Endothelial cell of umbilical vein (primary cell): Measurements from ENCODE around the gene MAST4. TPM values are rescaled to one million over a fixed set of nuclear protein-coding genes. Genes with fewer than 3 reads are reported as not detected.

Experiments
- BruUV-seq: library from RNA; stranded (reverse); fragments of 400-500 nt; replicated peaks from 2 replicates; lab custom pipeline; 2021; lab: Mats Ljungman, UMichigan
- CTCF ChIA-PET: fragments of 300-600, 350-600 bp; sonication (Branson Sonifier 250); formaldehyde crosslinking; loops from one replicate; lab custom pipeline; 2021; ENCODE audit warnings: antibody characterized with exemption, inconsistent platforms; lab: Charles Lee
- POLR2A ChIA-PET: fragments of 300-600, 350-600 bp; sonication (Branson Sonifier 250); formaldehyde crosslinking; loops from one replicate; lab custom pipeline; 2021; ENCODE audit warnings: antibody characterized with exemption, inconsistent platforms; lab: Charles Lee
- DNase-seq: peaks from one replicate; pipeline ENCODE4 v3.0.0-alpha.2; 2011; ENCODE audit warnings: low read depth, low spot score
- FAIRE-seq: peaks from 2 replicates; lab custom pipeline; 2011; peaks lifted over from hg19 to GRCh38; lab: Jason Lieb, UNC
- H2AFZ ChIP-seq: 2 replicates; pipeline ENCODE4 v1.6.0; 2012; ENCODE audit warnings: low read depth, low read length, control low read depth, inconsistent platforms
- H3K27ac ChIP-seq: 2 replicates; pipeline ENCODE4 v1.5.1; 2011; ENCODE audit warnings: low read depth, mild to moderate bottlenecking, control low read depth, low read length, moderate library complexity; ENCODE audit not compliant: insufficient read depth
- H3K27me3 ChIP-seq, 2 experiments: 2 replicates each; pipeline versions ENCODE4 v1.6.0 to v1.6.1; 2011; ENCODE audit warnings: low read length in 2 of 2, mixed read lengths in 1 of 2; ENCODE audit not compliant: control insufficient read depth in 2 of 2, insufficient read depth in 2 of 2
- H3K36me3 ChIP-seq, 2 experiments: 2 replicates in 1 of 2; 3 replicates in 1 of 2; pipeline ENCODE4 v1.5.1; 2011; ENCODE audit warnings: low read length in 2 of 2, mild to moderate bottlenecking in 1 of 2, moderate library complexity in 1 of 2; ENCODE audit not compliant: control insufficient read depth in 2 of 2, insufficient read depth in 2 of 2; ENCODE audit errors: extremely low read depth in 1 of 2
- H3K4me1 ChIP-seq: 3 replicates; pipeline ENCODE4 v1.5.1; 2011; ENCODE audit warnings: mild to moderate bottlenecking, low read length; ENCODE audit not compliant: control insufficient read depth, insufficient read depth; ENCODE audit errors: extremely low read depth
- H3K4me2 ChIP-seq: 2 replicates; pipeline ENCODE4 v1.6.1; 2011; ENCODE audit warnings: low read length, control low read depth, mixed read lengths; ENCODE audit not compliant: insufficient read depth
- H3K4me3 ChIP-seq, 3 experiments: fragments of 200-600 bp in 1 of 3; sonication (generic), shearing (Covaris generic) in 1 of 3; replicated peaks in 1 of 3; 2 replicates each; pipeline ENCODE4 v1.5.1; 2011 to 2016; ENCODE audit warnings: control low read depth in 3 of 3, low read length in 3 of 3, mild to moderate bottlenecking in 2 of 3, inconsistent platforms in 1 of 3, low read depth in 1 of 3, moderate library complexity in 1 of 3; ENCODE audit not compliant: insufficient read depth in 1 of 3
- H3K79me2 ChIP-seq: 2 replicates; pipeline ENCODE4 v1.6.0; 2012; ENCODE audit warnings: low read length, inconsistent platforms; ENCODE audit not compliant: control insufficient read depth, insufficient read depth
- H3K9ac ChIP-seq: replicated peaks from 2 replicates; pipeline ENCODE3; 2011; ENCODE audit warnings: low read length, control low read depth; ENCODE audit not compliant: insufficient read depth; ENCODE audit errors: extremely low read depth
- H3K9me1 ChIP-seq: replicated peaks from 3 replicates; pipeline ENCODE4 v1.6.0; 2011; ENCODE audit warnings: mild to moderate bottlenecking, low read length; ENCODE audit not compliant: control insufficient read depth, insufficient read depth; ENCODE audit errors: extremely low read depth
- H3K9me3 ChIP-seq: replicated peaks from 2 replicates; pipeline ENCODE4 v1.5.1; 2012; ENCODE audit warnings: low read length, inconsistent platforms; ENCODE audit not compliant: control insufficient read depth, insufficient read depth
- H4K20me1 ChIP-seq: replicated peaks from 2 replicates; pipeline ENCODE3; 2011; ENCODE audit warnings: mild to moderate bottlenecking, low read length; ENCODE audit not compliant: control insufficient read depth, insufficient read depth; ENCODE audit errors: extremely low read depth
- CTCF ChIP-seq, 2 donors: IDR thresholded peaks; 1 replicate in 1 of 2; 2 replicates in 1 of 2; pipeline ENCODE4 v1.5.1; 2011; ENCODE audit warnings: low read length in 2 of 2, mild to moderate bottlenecking in 2 of 2, moderate library complexity in 2 of 2, control low read depth in 1 of 2, inconsistent platforms in 1 of 2, low read depth in 1 of 2; ENCODE audit not compliant: insufficient read depth in 1 of 2; ENCODE audit errors: extremely low read depth in 1 of 2
- EZH2 ChIP-seq: IDR thresholded peaks from 2 replicates; pipeline ENCODE4 v1.6.1; 2012; ENCODE audit warnings: borderline replicate concordance, low read depth, mild to moderate bottlenecking, moderate library complexity, low read length, inconsistent platforms; ENCODE audit not compliant: severe bottlenecking
- FOS ChIP-seq: IDR thresholded peaks from 2 replicates; pipeline ENCODE4 v1.6.1; 2011; ENCODE audit warnings: mild to moderate bottlenecking, low read length, moderate library complexity, borderline replicate concordance; ENCODE audit not compliant: insufficient read depth
- GATA2 ChIP-seq: IDR thresholded peaks from 2 replicates; pipeline ENCODE4 v1.7.0; 2011; ENCODE audit warnings: low read depth, mild to moderate bottlenecking, moderate library complexity, mixed read lengths, low read length; ENCODE audit not compliant: insufficient read length, insufficient read depth
- JUN ChIP-seq: IDR thresholded peaks from 2 replicates; pipeline ENCODE4 v1.6.1; 2011; ENCODE audit warnings: borderline replicate concordance, low read depth; ENCODE audit not compliant: insufficient read length, insufficient read depth
- MAX ChIP-seq: IDR thresholded peaks from 2 replicates; pipeline ENCODE4 v1.6.1; 2011; ENCODE audit not compliant: insufficient read depth, insufficient read length
- MYC ChIP-seq: IDR thresholded peaks from one replicate; pipeline ENCODE4 v1.6.1; 2011; ENCODE audit warnings: mild to moderate bottlenecking, low read depth, low read length
- POLR2A ChIP-seq: IDR thresholded peaks from 2 replicates; pipeline ENCODE4 v1.6.1; 2012; ENCODE audit warnings: low read depth, mild to moderate bottlenecking, control low read depth, low read length
- POLR2AphosphoS5 ChIP-seq: IDR thresholded peaks from 2 replicates; pipeline ENCODE4 v1.6.1; 2012; ENCODE audit warnings: low read depth, mild to moderate bottlenecking, control low read depth, low read length, moderate library complexity; ENCODE audit not compliant: insufficient read depth
- dilution Hi-C: fragments of 300-500 bp; cut with MboI; formaldehyde crosslinking; loops from one replicate; pipeline ENCODE4 v1.15.0; 2019; ENCODE audit warnings: low sequenced_read_pairs; ENCODE audit not compliant: extremely low pct_ligation_motif_present
- intact Hi-C: fragments of 100-400 bp; cut with micrococcal nuclease; formaldehyde crosslinking; loops from one replicate; pipeline ENCODE4 v1.10.0; 2022
- polyA plus RNA-seq, 4 experiments: library from polyadenylated mRNA; depleted of rRNA in 3 of 4; stranded (reverse) in 3 of 4; unstranded in 1 of 4; fragments of >200 nt; gene quantifications; 2 replicates each; pipeline versions ENCODE4 v1.2.1 to v1.2.3, GENCODE V29; 2011 to 2012; ENCODE audit warnings: missing spikeins in 1 of 4
- total RNA-seq: library from RNA; stranded (reverse); gene quantifications from 2 replicates; pipeline ENCODE4 v1.2.3, GENCODE V29; 2021

Gene MAST4
- total and polyA plus RNA-seq, 2 donors (not counting 3 experiments of a cell fraction or from before 2014, with no cell fraction given), result 40.2 to 116 TPM

GRCh38 chr5:66841264-66841663 lies 245.1 kb downstream of the MAST4 start:
- no peaks in the 10 kb centered on the region for H3K9me1 ChIP-seq
- no TSS peak for BruUV-seq
- TF ChIP-seq FOS (no peak), GATA2 (no peak), EZH2 (no peak), CTCF (IDR thresholded peaks at IDR 0.05; ENCODE audit: extremely low read depth in 1 of 2, insufficient read depth in 1 of 2, low read depth in 1 of 2, low read length in 2 of 2) (no peak), MYC (no peak), POLR2AphosphoS5 (no peak), POLR2A (no peak), JUN (no peak), MAX (no peak)

More at GRCh38 chr5:66841264-66841663, 245.1 kb downstream of the MAST4 start:
- Histone ChIP-seq H3K36me3 (no peaks in the 10 kb centered on the region), H4K20me1 (no peaks in the 10 kb centered on the region), H2AFZ (no peak overlapping the region), H3K79me2 (peaks cover 37% of the 10 kb centered on the region), H3K4me1 (peaks cover 29% of the 10 kb centered on the region), H3K9ac (no peak overlapping the region), H3K27me3 (no peaks in the 10 kb centered on the region), H3K27ac (no peak overlapping the region), H3K4me3 (no peak overlapping the region), H3K9me3 (no peaks in the 10 kb centered on the region), H3K4me2 (no peak overlapping the region)
- DNase-seq, result no peak
- intact Hi-C loops, result loop anchor here (10.0 kb wide), 2 partner anchors 464 to 1366 kb away; no protein-coding TSS in a partner anchor
- POLR2A ChIA-PET, result interaction anchor here (5.7 kb wide), 1 partner anchor 11 kb away, joined by 76 read pairs; no protein-coding TSS in a partner anchor
- CTCF ChIA-PET, result interaction anchor here (5.9 kb wide), 1 partner anchor 12 kb away, joined by 63 read pairs; no protein-coding TSS in a partner anchor
- no peak for FAIRE-seq
- dilution Hi-C loops, result no loop called here
